ENCODE data around the gene FRY.

FRY gene

GRCh38 chr13:32073180-32073864, 41.7 kb downstream of the FRY start:
- no peak for DNase-seq (ENCODE audit: low read depth)
- H3K4me3 ChIP-seq (ENCODE audit: low read depth, low read length) = no peak overlapping the region

DNA sequence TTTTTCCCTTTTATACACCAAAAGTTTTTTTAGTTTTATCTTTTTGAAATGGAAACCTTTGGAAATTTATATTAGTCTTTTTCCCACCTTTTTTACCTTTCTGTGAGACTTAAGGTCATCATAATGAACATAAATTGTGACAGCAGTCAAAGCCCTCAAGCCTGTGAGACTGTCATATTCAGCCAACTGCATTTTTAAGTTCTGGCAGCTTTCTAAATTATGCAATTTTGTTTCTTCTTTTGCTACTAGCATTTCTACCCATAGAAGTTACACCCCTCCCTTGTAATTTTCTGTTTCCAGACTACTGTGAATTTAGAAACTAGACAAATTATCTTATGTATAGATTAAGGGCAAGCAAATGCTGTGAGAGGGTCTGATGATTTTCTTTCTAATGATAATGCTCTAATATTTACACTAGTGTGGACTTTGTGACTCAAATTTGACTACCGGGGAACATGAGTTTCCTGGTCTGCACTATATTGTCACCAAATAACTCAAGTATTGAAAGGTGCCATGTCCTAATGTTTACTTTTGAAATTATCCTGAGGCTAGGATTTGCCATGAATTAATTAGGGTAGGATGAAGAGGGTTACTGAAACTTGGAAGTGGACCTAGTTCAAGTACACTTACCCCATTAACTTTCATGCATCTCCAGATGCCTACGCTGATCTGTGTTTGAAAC, 43.7 kb downstream of the FRY start:
- no peak overlapping the region for H3K4me3 ChIP-seq (ENCODE audit: low read depth, low read length)
- no peak for DNase-seq (ENCODE audit: low read depth)

GRCh38 chr13:32079587-32079986, 48.0 kb downstream of the FRY start:
- H3K4me3 ChIP-seq (ENCODE audit: low read depth, low read length) = no peak overlapping the region
- DNase-seq (ENCODE audit: low read depth) = no peak

DNA sequence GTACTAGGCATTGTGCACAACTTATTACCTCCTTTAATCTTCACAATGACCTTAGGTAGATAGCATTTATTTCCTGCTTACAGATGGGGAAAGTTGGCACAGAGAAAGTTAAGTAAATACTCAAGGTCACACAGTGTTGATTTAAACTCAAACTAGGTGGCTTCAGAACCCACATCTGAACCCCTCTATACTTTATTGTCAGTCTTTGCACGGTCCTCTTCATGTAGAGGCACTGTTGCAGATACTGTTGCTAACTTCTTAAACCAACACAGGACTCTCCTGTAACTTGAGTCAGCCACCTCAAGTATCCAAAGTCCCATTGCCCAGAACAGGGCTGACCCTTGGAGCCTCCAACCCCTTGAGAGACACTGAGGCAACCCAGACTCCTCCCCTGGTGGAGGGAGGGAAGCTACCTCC, 48.8 kb downstream of the FRY start:
- H3K4me3 ChIP-seq (ENCODE audit: low read depth, low read length) = no peak overlapping the region
- no peak for DNase-seq (ENCODE audit: low read depth)

- H3K4me3 ChIP-seq (ENCODE audit: low read depth, low read length) = no peak overlapping the region
- DNase-seq (ENCODE audit: low read depth) = no peak
These were observed 50.0 kb downstream of the FRY start for GRCh38 chr13:32081591-32081990.

DNA sequence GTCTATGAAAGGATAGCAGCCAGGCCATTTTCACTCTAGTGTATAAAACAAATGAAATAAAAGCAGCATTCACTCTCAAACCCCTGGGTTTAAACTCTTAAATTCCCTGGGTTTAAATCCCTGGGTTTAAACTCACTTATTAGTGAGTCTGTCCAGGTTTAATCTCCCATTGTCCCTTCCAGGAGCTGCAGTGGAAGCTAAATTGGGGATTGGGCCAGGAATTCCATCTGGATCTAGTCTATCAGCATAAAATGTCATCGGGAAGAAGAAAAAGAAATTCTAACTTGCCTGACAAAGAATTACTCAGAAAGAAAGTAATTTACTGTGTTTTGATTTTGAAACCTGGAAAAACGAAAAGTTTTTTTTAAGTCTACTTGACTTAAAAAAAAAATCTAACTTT, 54.8 kb downstream of the FRY start:
- DNase-seq (ENCODE audit: low read depth) = no peak
- no peak overlapping the region for H3K4me3 ChIP-seq (ENCODE audit: low read depth, low read length)

DNA sequence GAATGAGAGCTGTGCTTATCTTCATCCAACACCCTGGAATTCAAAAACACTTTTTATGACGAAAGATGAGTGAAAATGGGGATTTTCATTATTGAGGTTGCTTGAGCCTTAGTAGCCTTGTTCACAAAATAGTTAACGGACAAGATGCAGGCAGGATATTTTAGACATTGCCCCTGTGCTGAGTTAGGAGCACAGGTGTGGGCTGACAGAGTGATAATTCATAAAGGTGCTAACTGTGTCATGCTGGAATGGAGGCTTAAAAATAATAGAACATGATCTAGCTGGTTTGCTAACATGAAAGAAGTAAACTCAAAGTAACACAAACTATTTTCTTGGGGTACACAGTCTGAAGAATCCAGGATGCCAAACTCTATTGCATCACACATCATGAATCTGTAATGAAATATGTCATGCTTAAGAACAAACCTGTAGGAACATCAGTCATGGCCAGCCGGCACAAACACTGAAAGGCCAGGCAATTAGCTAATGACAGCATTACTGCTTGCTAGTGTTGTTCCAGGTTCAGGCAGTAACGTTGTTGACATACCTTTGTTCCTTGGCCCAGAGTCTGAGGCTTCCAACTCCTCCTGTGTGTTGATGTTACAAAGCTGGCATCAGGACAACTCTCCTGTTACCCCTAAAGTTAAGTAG, 55.3 kb downstream of the FRY start:
- DNase-seq (ENCODE audit: low read depth) = no peak
- H3K4me3 ChIP-seq (ENCODE audit: low read depth, low read length) = no peak overlapping the region

DNA sequence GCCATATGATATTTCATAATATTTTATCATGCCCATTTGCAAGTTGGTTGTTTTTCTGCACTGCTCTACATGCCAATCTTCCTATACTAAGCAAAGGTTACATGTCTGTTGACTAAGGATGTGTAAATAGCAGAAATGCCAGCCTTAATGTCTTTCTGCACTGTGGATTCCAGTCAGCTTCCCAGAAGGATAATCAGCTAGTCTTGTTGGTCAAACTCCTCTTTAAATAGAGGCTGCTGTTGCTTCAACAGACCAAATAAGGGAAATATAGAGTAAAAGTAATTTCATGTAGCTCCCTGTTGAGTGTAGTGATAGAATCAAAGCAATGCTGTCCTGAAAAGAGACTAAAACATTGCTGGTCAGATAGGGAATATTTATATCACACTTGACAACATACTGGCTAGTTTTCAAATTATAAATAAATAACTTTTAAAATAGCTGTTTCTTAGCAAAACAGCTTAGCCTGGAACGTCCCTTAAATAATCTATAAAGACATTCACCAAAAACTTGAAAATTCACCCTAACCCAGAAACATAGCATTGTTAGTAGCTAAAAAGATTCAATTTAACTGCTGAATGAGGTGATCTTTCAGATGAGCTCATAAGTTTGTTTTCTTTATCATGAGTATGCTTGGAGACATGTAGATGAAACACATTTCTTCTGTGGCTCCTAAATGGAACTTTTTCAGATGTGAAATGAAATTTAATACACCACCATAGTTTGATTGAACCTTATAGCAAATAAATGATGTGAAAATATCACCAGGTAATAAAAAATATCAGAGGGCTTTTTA, 56.6 kb downstream of the FRY start:
- no peak for DNase-seq (ENCODE audit: low read depth)
- H3K4me3 ChIP-seq (ENCODE audit: low read depth, low read length) = no peak overlapping the region

GRCh38 chr13:32092496-32092895, 60.9 kb downstream of the FRY start:
- H3K4me3 ChIP-seq (ENCODE audit: low read depth, low read length) = no peak overlapping the region
- no peak for DNase-seq (ENCODE audit: low read depth)

GRCh38 chr13:32093006-32093405, 61.4 kb downstream of the FRY start:
- DNase-seq (ENCODE audit: low read depth) = no peak
- no peak overlapping the region for H3K4me3 ChIP-seq (ENCODE audit: low read depth, low read length)

DNA sequence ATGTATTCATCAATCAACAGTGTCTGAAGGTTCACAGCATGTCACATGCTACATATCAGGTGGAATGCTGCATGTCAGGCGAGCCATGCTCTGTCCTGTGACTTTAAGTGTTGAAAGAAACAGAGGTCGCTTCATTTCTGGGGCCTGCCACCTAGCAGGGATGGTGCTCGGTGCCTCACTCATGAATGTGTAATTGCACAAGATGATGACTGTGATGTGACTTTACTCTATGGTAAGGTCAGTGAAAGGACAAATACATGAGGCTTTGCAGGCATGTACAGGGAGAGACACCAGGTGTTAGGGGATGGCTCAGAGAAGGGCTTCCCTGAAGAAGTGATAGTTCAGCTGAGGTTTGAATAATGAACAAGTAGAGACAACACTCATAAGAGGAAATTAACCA, 66.7 kb downstream of the FRY start:
- no peak for DNase-seq (ENCODE audit: low read depth)
- no peak overlapping the region for H3K4me3 ChIP-seq (ENCODE audit: low read depth, low read length)

- no peak for DNase-seq (ENCODE audit: low read depth)
- no peak overlapping the region for H3K4me3 ChIP-seq (ENCODE audit: low read depth, low read length)
These were observed 74.2 kb downstream of the FRY start for GRCh38 chr13:32105653-32106313.

DNA sequence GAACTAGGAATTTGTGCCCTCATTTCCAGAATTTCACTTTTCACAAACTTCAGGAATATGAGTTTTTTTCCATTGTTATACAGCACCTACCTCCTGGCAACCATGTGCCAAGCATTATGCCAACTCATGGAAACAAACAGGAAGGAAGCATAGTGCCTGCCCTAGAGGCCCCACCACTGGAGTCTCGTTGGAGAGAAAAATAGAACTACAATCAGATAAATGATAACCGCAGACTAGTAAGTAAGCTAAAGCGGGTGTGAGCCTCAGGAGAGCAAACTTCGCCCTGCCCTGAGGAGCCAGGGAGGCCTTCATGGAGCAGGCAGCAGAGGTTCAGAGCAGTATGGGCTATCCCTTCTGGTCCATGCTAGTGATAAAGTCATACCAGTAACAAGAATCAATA, 75.9 kb downstream of the FRY start:
- no peak for DNase-seq (ENCODE audit: low read depth)
- no peak overlapping the region for H3K4me3 ChIP-seq (ENCODE audit: low read depth, low read length)

DNA sequence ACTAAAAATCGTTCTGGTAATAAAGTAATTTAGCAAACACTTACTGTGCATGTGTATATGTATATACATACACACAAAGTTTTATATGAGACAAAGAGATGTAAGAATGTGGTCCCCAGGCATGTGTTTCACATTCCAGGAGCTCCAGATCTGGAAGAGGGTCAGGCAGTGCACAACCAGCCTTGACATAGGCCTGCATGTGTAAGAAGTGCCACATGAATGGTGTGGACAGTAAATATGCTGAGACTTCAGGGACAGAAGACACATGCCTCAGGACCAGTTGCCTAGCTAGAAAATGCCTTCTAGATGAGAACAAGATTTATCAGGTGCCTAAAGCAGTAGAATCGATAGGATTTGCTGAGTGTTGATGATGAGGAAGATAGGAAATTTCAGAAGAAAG, 76.4 kb downstream of the FRY start:
- no peak overlapping the region for H3K4me3 ChIP-seq (ENCODE audit: low read depth, low read length)
- DNase-seq (ENCODE audit: low read depth) = no peak

DNA sequence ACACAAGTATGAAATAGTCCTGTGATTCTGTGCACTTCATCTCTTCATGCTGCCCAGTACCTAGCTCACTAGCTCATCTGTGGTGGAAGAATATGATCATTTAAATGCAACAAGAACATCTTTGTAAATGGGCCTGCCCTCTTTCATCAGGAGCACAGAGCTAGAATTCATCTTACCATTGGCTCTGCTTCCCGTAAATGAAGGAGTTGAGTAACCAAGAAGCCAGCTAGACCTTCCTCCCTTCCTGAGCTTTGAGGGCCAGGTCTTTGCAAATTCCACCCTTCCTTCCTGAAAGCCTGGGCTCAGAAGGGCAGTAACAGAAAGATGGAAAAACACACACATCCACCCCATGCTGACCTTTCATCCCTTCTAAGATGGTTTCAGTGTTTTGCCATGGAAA, 82.0 kb downstream of the FRY start:
- no peak for DNase-seq (ENCODE audit: low read depth)

DNA sequence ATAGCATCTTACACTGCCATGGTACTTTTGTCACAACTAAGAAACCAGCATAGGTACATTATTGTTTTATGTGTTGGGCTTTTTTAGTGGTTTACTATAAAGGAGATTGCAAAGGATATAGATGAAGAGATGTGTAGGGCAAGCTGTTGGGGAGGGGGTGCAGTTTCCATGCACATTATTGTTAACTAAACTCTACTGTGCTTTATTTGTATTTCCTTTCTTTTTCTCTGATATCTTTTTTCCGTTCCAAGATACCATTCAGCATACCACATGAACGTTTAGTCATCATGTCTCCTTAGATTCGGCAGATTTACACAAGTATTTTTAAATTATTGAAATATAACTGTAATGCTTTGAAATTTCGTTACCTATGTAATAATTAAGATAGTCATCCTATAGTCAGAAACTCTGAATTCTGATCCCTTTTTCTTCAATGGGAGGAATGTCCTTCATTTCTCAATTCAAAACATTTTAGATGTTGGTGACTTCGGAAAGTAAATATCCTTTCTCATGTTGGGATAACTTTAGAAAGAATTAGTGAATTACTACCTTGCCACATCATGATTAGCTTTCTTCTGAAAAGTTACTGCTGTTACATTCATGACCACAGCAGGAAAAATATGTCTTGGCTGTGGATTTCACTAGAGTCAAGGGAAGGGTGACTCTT, 82.8 kb downstream of the FRY start:
- no peak overlapping the region for H3K4me3 ChIP-seq (ENCODE audit: low read depth, low read length)
- no peak for DNase-seq (ENCODE audit: low read depth)

More for the DNA sequence above, 82.0 kb downstream of the FRY start:
- H3K4me3 ChIP-seq (ENCODE audit: low read depth, low read length) = no peak overlapping the region

- no peak overlapping the region for H3K4me3 ChIP-seq (ENCODE audit: low read depth, low read length)
These were observed 83.5 kb downstream of the FRY start for GRCh38 chr13:32115066-32115465.

GRCh38 chr13:32116210-32116609, 84.6 kb downstream of the FRY start:
- no peak overlapping the region for H3K4me3 ChIP-seq (ENCODE audit: low read depth, low read length)
- DNase-seq (ENCODE audit: low read depth) = no peak

More at GRCh38 chr13:32115066-32115465, 83.5 kb downstream of the FRY start:
- no peak for DNase-seq (ENCODE audit: low read depth)

DNA sequence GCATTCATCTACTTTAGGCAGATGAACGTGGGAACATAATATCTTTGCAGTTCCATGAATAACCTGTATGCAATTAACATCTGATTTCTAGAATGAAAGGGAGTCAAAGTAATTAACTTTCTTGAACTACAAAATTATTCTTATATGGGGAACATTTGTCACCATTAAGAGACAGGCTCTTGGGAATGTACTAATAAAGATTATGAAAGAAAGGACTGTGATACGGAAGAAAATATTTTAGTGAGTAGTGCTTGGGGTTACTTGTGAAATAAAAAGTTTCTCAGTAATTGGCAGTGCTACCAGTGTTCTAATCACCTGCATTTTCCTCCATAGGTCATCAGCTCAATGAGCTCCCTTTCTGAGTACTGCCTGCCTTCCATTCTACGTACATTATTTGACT, 85.4 kb downstream of the FRY start:
- H3K4me3 ChIP-seq (ENCODE audit: low read depth, low read length) = no peak overlapping the region
- DNase-seq (ENCODE audit: low read depth) = no peak

All from skeletal muscle cell (primary cell).